ENCODE data around the gene PDIA2.
"Not testable (repeated sequence)": the region's sequence is repeated elsewhere in the genome, so short reads cannot be mapped to it uniquely, and the experiment has no call there.

DNA sequence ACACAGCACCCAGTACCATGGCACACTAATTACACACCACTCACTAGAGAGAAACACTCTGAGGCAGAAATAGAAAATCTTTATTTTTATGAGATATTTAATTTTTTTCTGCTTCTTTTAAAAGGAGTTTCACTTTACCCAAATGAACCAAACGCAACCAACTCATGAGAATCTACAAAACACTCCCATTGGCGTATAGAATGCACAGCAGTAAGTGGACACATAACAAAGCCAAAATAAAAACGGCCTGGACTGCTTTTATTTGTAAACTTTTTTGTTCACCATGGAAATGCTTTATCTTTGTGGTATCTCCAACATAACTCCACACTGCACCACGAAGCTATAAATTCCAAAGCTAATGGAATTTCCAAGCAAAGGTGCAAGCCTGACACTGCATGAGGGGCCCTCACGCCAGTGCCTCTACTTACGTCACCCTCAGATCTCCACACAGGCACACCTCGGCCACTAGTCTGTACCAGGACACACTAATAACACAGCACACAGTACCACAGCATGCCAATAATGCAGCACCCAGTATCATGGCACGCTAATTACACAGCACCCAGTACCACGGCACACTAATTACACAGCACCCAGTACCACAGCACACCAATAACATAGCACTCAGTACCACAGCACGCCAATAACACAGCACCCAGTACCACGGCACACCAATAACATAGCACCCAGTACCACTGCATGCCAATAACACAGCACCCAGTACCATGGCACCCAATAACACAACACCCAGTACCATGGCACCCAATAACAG lies 52.1 kb downstream of the PDIA2 start:
- TF ChIP-seq, protein P1, sequence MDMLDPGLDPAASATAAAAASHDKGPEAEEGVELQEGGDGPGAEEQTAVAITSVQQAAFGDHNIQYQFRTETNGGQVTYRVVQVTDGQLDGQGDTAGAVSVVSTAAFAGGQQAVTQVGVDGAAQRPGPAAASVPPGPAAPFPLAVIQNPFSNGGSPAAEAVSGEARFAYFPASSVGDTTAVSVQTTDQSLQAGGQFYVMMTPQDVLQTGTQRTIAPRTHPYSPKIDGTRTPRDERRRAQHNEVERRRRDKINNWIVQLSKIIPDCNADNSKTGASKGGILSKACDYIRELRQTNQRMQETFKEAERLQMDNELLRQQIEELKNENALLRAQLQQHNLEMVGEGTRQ (IDR thresholded peaks at IDR 0.05): not testable (repeated sequence)
- not testable (repeated sequence) for TF ChIP-seq CHD4 (IDR thresholded peaks at IDR 0.05; ENCODE audit: borderline replicate concordance); MAFK (IDR thresholded peaks at IDR 0.05; ENCODE audit: partially characterized antibody); EHMT2 (IDR thresholded peaks at IDR 0.05; ENCODE audit: low read depth); KDM5A (IDR thresholded peaks at IDR 0.05); CBX8 (IDR thresholded peaks at IDR 0.05); EP300 (IDR thresholded peaks at IDR 0.05); ZFP36 (IDR thresholded peaks at IDR 0.05; ENCODE audit: borderline replicate concordance, partially characterized antibody)
- TF ChIP-seq, protein P2, sequence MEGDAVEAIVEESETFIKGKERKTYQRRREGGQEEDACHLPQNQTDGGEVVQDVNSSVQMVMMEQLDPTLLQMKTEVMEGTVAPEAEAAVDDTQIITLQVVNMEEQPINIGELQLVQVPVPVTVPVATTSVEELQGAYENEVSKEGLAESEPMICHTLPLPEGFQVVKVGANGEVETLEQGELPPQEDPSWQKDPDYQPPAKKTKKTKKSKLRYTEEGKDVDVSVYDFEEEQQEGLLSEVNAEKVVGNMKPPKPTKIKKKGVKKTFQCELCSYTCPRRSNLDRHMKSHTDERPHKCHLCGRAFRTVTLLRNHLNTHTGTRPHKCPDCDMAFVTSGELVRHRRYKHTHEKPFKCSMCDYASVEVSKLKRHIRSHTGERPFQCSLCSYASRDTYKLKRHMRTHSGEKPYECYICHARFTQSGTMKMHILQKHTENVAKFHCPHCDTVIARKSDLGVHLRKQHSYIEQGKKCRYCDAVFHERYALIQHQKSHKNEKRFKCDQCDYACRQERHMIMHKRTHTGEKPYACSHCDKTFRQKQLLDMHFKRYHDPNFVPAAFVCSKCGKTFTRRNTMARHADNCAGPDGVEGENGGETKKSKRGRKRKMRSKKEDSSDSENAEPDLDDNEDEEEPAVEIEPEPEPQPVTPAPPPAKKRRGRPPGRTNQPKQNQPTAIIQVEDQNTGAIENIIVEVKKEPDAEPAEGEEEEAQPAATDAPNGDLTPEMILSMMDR (IDR thresholded peaks at IDR 0.05): not testable (repeated sequence)

All from A549 (cell line).